GM12878 (cell line): ENCODE data around the gene OR6X1. TPM values are rescaled to one million over a fixed set of nuclear protein-coding genes. Genes with fewer than 3 reads are reported as not detected.

Source experiments
- ATF2 ChIP-seq: IDR thresholded peaks from 2 replicates; pipeline ENCODE4 v1.6.1; 2012; ENCODE audit warnings: low read length, inconsistent platforms
- BCL11A ChIP-seq: IDR thresholded peaks from 2 replicates; pipeline ENCODE4 v1.6.1; 2011; ENCODE audit warnings: low read depth, low read length
- CBX3 ChIP-seq: fragments of 200-600 bp; sonication (generic); IDR thresholded peaks from 2 replicates; pipeline ENCODE4 v1.6.1; 2016; ENCODE audit warnings: low read depth, borderline replicate concordance
- CBX5 ChIP-seq: sonication (generic); IDR thresholded peaks from 2 replicates; pipeline ENCODE4 v1.6.1; 2016; ENCODE audit warnings: low read depth, moderate library complexity, mild to moderate bottlenecking, inconsistent platforms
- CHD4 ChIP-seq: fragments of 200-600 bp; sonication (generic); IDR thresholded peaks from 2 replicates; pipeline ENCODE4 v1.6.1; 2016; ENCODE audit warnings: mild to moderate bottlenecking
- CREM ChIP-seq: IDR thresholded peaks from 2 replicates; pipeline ENCODE4 v1.6.1; 2014; ENCODE audit warnings: antibody characterized with exemption, low read depth
- FOXK2 ChIP-seq: fragments of 450-650 bp; IDR thresholded peaks from 2 replicates; pipeline ENCODE4 v1.6.1; 2017; ENCODE audit warnings: mild to moderate bottlenecking, moderate library complexity
- FOXM1 ChIP-seq: IDR thresholded peaks from 2 replicates; pipeline ENCODE4 v1.6.1; 2012; ENCODE audit warnings: low read depth, mild to moderate bottlenecking, inconsistent platforms, low read length, moderate library complexity
- GATAD2B ChIP-seq: fragments of 450-650 bp; conservative IDR thresholded peaks from 2 replicates; pipeline ENCODE4 v1.6.1; 2017; ENCODE audit warnings: low read depth, mild to moderate bottlenecking, moderate library complexity
- HDGF ChIP-seq: fragments of 450-650 bp; IDR thresholded peaks from 2 replicates; pipeline ENCODE4 v1.6.1; 2016; ENCODE audit warnings: antibody characterized with exemption
- KLF5 ChIP-seq: fragments of 450-650 bp; IDR thresholded peaks from 2 replicates; pipeline ENCODE4 v1.6.1; 2014; ENCODE audit warnings: mild to moderate bottlenecking; ENCODE audit not compliant: partially characterized antibody
- MLLT1 ChIP-seq: fragments of 450-650 bp; IDR thresholded peaks from 2 replicates; pipeline ENCODE4 v1.6.1; 2016; ENCODE audit warnings: mild to moderate bottlenecking
- MTA2 ChIP-seq: fragments of 450-650 bp; IDR thresholded peaks from 2 replicates; pipeline ENCODE4 v1.6.1; 2016; ENCODE audit warnings: low read depth, mild to moderate bottlenecking, moderate library complexity
- MTA3 ChIP-seq: IDR thresholded peaks from 2 replicates; pipeline ENCODE4 v1.6.1; 2012; ENCODE audit warnings: low read length, inconsistent platforms, borderline replicate concordance
- NFIC ChIP-seq: IDR thresholded peaks from 2 replicates; pipeline ENCODE4 v1.6.1; 2012; ENCODE audit warnings: low read depth, mild to moderate bottlenecking, inconsistent platforms, low read length, moderate library complexity
- NFXL1 ChIP-seq: fragments of 450-650 bp; IDR thresholded peaks from 2 replicates; pipeline ENCODE4 v1.6.1; 2017; ENCODE audit warnings: antibody characterized with exemption, mild to moderate bottlenecking, borderline replicate concordance
- NFYA ChIP-seq: IDR thresholded peaks from 2 replicates; pipeline ENCODE4 v1.6.1; 2011; ENCODE audit warnings: low read depth, mild to moderate bottlenecking, low read length, improper control_type of control experiment, borderline replicate concordance
- PML ChIP-seq: IDR thresholded peaks from 2 replicates; pipeline ENCODE4 v1.6.1; 2012; ENCODE audit warnings: low read length, inconsistent platforms
- POLR2A ChIP-seq: IDR thresholded peaks from 2 replicates; pipeline ENCODE4 v1.6.1; 2011; ENCODE audit warnings: low read depth, mild to moderate bottlenecking, low read length
- RAD51 ChIP-seq: fragments of 450-650 bp; IDR thresholded peaks from 2 replicates; pipeline ENCODE4 v1.6.1; 2016; ENCODE audit warnings: moderate library complexity, mild to moderate bottlenecking, inconsistent platforms
- SMAD5 ChIP-seq: IDR thresholded peaks from 2 replicates; pipeline ENCODE4 v1.6.1; 2016; ENCODE audit warnings: antibody characterized with exemption, low read depth
- SRF ChIP-seq, 2 experiments: IDR thresholded peaks; 2 replicates each; pipeline ENCODE4 v1.6.1; 2011; ENCODE audit warnings: low read depth in 2 of 2, low read length in 2 of 2, mild to moderate bottlenecking in 1 of 2, moderate library complexity in 1 of 2
- STAT3 ChIP-seq: IDR thresholded peaks from 2 replicates; pipeline ENCODE4 v1.6.1; 2011; ENCODE audit warnings: low read depth, low read length, improper control_type of control experiment
- SUPT20H ChIP-seq: IDR thresholded peaks from 2 replicates; pipeline ENCODE4 v1.6.1; 2011; ENCODE audit warnings: low read depth, mild to moderate bottlenecking, low read length, moderate library complexity, borderline replicate concordance; ENCODE audit not compliant: control insufficient read depth
- polyA plus RNA-seq, 11 experiments: library from polyadenylated mRNA; depleted of rRNA in 4 of 11; unstranded in 6 of 11; stranded (reverse) in 5 of 11; fragments of >200 nt; fragmentation: Nextera tagmentation in 4 of 11; fragmentation: Illumina TruSeq in 1 of 11; extraction: Ambion mirVana in 4 of 11; extraction: Trizol in 1 of 11; gene quantifications; 1 replicate in 1 of 11; 2 replicates in 10 of 11; pipeline versions ENCODE4 v1.2.1 to v1.2.3, GENCODE V29; 2011 to 2016; ENCODE audit warnings: inconsistent platforms in 2 of 11, missing spikeins in 2 of 11, low read depth in 1 of 11
- total RNA-seq, 4 experiments: library from RNA; depleted of rRNA in 3 of 4; stranded (reverse); fragments of >200 nt in 3 of 4; fragmentation: Illumina TruSeq in 1 of 4; extraction: Trizol in 1 of 4; gene quantifications; 2 replicates each; pipeline versions ENCODE4 v1.2.1 to v1.2.3, GENCODE V29; 2013 to 2021
- TF ChIP-seq, protein P1 (sequence below), 3 experiments: IDR thresholded peaks in 2 of 3; conservative IDR thresholded peaks in 1 of 3; 2 replicates each; pipeline ENCODE4 v1.5.1; 2011; ENCODE audit warnings: low read depth in 3 of 3, low read length in 3 of 3, mild to moderate bottlenecking in 3 of 3, control low read depth in 2 of 3, moderate library complexity in 2 of 3, inconsistent platforms in 1 of 3, mixed read lengths in 1 of 3; ENCODE audit not compliant: control insufficient read depth in 2 of 3, insufficient read depth in 1 of 3; ENCODE audit errors: extremely low read depth in 1 of 3
- TF ChIP-seq, protein P2 (sequence below): fragments of 450-650 bp; formaldehyde crosslinking; IDR thresholded peaks from 2 replicates; pipeline ENCODE4 v1.4.0; 2020; ENCODE audit warnings: mild to moderate bottlenecking, moderate library complexity

The OR6X1 gene
- total and polyA plus RNA-seq, 10 of the 15 experiments (the other 5 are each of a cell fraction or from before 2014, with no cell fraction given), result not detected

DNA sequence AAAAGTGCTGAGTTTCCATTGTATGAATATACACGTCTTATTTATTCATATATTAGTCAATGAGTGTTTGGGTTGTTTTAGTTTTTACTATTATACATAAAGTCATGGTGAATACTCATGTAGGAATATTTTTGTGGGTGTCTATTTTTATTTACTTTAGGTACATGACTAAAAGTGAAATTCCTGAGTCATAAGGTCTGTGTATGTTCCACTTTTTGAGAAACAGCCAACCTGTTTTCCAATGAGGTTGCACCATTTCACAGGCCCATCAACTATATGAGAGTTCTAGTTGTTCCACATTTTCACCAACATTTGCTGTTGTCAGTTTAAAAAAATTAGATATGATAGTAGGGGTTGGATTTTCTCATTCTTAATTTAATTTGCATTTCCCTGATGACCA, 6.6 kb upstream of the OR6X1 start (continued):
- TF ChIP-seq MLLT1 (no peak), RAD51 (no peak), CBX5 (0 out of 2 replicates have a peak, but pooled peaks have one; percentile 65), CBX3 (no peak), GATAD2B (no peak), MTA3 (0 out of 2 replicates have a peak, but pooled peaks have one; percentile 69), SMAD5 (no peak), STAT3 (no peak), ATF2 (peak; percentile 77), HDGF (no peak), NFYA (no peak), SRF (IDR thresholded peaks at IDR 0.05; ENCODE audit: low read depth in 2 of 2, low read length in 2 of 2) (0 out of 4 replicates have a peak, but pooled peaks of 1 of the 2 experiments have one; percentile 37), KLF5 (no peak), PML (0 out of 2 replicates have a peak, but pooled peaks have one; percentile 51), MTA2 (no peak), NFIC (peak; percentile 94), NFXL1 (no peak), FOXK2 (no peak), CHD4 (no peak), FOXM1 (peak; percentile 74; the same call in 1 of the 2 replicates), SUPT20H (no peak), POLR2A (no peak), BCL11A (peak; percentile 38; the same call in 1 of the 2 replicates), CREM (peak; percentile 48; the same call in 1 of the 2 replicates)
- TF ChIP-seq, protein P1, sequence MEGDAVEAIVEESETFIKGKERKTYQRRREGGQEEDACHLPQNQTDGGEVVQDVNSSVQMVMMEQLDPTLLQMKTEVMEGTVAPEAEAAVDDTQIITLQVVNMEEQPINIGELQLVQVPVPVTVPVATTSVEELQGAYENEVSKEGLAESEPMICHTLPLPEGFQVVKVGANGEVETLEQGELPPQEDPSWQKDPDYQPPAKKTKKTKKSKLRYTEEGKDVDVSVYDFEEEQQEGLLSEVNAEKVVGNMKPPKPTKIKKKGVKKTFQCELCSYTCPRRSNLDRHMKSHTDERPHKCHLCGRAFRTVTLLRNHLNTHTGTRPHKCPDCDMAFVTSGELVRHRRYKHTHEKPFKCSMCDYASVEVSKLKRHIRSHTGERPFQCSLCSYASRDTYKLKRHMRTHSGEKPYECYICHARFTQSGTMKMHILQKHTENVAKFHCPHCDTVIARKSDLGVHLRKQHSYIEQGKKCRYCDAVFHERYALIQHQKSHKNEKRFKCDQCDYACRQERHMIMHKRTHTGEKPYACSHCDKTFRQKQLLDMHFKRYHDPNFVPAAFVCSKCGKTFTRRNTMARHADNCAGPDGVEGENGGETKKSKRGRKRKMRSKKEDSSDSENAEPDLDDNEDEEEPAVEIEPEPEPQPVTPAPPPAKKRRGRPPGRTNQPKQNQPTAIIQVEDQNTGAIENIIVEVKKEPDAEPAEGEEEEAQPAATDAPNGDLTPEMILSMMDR (IDR thresholded peaks at IDR 0.05 in 2 of 3, conservative IDR thresholded peaks at IDR 0.05 in 1 of 3; ENCODE audit: control insufficient read depth in 2 of 3, extremely low read depth in 1 of 3, insufficient read depth in 1 of 3, low read depth in 3 of 3, low read length in 3 of 3), result no peak
- TF ChIP-seq, protein P2, sequence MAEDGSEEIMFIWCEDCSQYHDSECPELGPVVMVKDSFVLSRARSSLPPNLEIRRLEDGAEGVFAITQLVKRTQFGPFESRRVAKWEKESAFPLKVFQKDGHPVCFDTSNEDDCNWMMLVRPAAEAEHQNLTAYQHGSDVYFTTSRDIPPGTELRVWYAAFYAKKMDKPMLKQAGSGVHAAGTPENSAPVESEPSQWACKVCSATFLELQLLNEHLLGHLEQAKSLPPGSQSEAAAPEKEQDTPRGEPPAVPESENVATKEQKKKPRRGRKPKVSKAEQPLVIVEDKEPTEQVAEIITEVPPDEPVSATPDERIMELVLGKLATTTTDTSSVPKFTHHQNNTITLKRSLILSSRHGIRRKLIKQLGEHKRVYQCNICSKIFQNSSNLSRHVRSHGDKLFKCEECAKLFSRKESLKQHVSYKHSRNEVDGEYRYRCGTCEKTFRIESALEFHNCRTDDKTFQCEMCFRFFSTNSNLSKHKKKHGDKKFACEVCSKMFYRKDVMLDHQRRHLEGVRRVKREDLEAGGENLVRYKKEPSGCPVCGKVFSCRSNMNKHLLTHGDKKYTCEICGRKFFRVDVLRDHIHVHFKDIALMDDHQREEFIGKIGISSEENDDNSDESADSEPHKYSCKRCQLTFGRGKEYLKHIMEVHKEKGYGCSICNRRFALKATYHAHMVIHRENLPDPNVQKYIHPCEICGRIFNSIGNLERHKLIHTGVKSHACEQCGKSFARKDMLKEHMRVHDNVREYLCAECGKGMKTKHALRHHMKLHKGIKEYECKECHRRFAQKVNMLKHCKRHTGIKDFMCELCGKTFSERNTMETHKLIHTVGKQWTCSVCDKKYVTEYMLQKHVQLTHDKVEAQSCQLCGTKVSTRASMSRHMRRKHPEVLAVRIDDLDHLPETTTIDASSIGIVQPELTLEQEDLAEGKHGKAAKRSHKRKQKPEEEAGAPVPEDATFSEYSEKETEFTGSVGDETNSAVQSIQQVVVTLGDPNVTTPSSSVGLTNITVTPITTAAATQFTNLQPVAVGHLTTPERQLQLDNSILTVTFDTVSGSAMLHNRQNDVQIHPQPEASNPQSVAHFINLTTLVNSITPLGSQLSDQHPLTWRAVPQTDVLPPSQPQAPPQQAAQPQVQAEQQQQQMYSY (CRISPR knock-in tag), result no peak
